Endothelial cell of umbilical vein (primary cell): ENCODE results near the gene GIT2. TPM values are rescaled to one million over a fixed set of nuclear protein-coding genes. Genes with fewer than 3 reads are reported as not detected.

Experiments
- BruUV-seq: library from RNA; stranded (reverse); fragments of 400-500 nt; replicated peaks from 2 replicates; lab custom pipeline; 2021; lab: Mats Ljungman, UMichigan
- CTCF ChIA-PET: fragments of 300-600, 350-600 bp; sonication (Branson Sonifier 250); formaldehyde crosslinking; loops from one replicate; lab custom pipeline; 2021; ENCODE audit warnings: antibody characterized with exemption, inconsistent platforms; lab: Charles Lee
- POLR2A ChIA-PET: fragments of 300-600, 350-600 bp; sonication (Branson Sonifier 250); formaldehyde crosslinking; loops from one replicate; lab custom pipeline; 2021; ENCODE audit warnings: antibody characterized with exemption, inconsistent platforms; lab: Charles Lee
- DNase-seq: peaks from one replicate; pipeline ENCODE4 v3.0.0-alpha.2; 2011; ENCODE audit warnings: low read depth, low spot score
- FAIRE-seq: peaks from 2 replicates; lab custom pipeline; 2011; peaks lifted over from hg19 to GRCh38; lab: Jason Lieb, UNC
- H2AFZ ChIP-seq: 2 replicates; pipeline ENCODE4 v1.6.0; 2012; ENCODE audit warnings: low read depth, low read length, control low read depth, inconsistent platforms
- H3K27ac ChIP-seq: 2 replicates; pipeline ENCODE4 v1.5.1; 2011; ENCODE audit warnings: low read depth, mild to moderate bottlenecking, control low read depth, low read length, moderate library complexity; ENCODE audit not compliant: insufficient read depth
- H3K27me3 ChIP-seq, 2 experiments: 2 replicates each; pipeline versions ENCODE4 v1.6.0 to v1.6.1; 2011; ENCODE audit warnings: low read length in 2 of 2, mixed read lengths in 1 of 2; ENCODE audit not compliant: control insufficient read depth in 2 of 2, insufficient read depth in 2 of 2
- H3K36me3 ChIP-seq, 2 experiments: 2 replicates in 1 of 2; 3 replicates in 1 of 2; pipeline ENCODE4 v1.5.1; 2011; ENCODE audit warnings: low read length in 2 of 2, mild to moderate bottlenecking in 1 of 2, moderate library complexity in 1 of 2; ENCODE audit not compliant: control insufficient read depth in 2 of 2, insufficient read depth in 2 of 2; ENCODE audit errors: extremely low read depth in 1 of 2
- H3K4me1 ChIP-seq: 3 replicates; pipeline ENCODE4 v1.5.1; 2011; ENCODE audit warnings: mild to moderate bottlenecking, low read length; ENCODE audit not compliant: control insufficient read depth, insufficient read depth; ENCODE audit errors: extremely low read depth
- H3K4me2 ChIP-seq: 2 replicates; pipeline ENCODE4 v1.6.1; 2011; ENCODE audit warnings: low read length, control low read depth, mixed read lengths; ENCODE audit not compliant: insufficient read depth
- H3K4me3 ChIP-seq, 3 experiments: fragments of 200-600 bp in 1 of 3; sonication (generic), shearing (Covaris generic) in 1 of 3; replicated peaks in 1 of 3; 2 replicates each; pipeline ENCODE4 v1.5.1; 2011 to 2016; ENCODE audit warnings: control low read depth in 3 of 3, low read length in 3 of 3, mild to moderate bottlenecking in 2 of 3, inconsistent platforms in 1 of 3, low read depth in 1 of 3, moderate library complexity in 1 of 3; ENCODE audit not compliant: insufficient read depth in 1 of 3
- H3K79me2 ChIP-seq: 2 replicates; pipeline ENCODE4 v1.6.0; 2012; ENCODE audit warnings: low read length, inconsistent platforms; ENCODE audit not compliant: control insufficient read depth, insufficient read depth
- H3K9ac ChIP-seq: replicated peaks from 2 replicates; pipeline ENCODE3; 2011; ENCODE audit warnings: low read length, control low read depth; ENCODE audit not compliant: insufficient read depth; ENCODE audit errors: extremely low read depth
- H3K9me1 ChIP-seq: replicated peaks from 3 replicates; pipeline ENCODE4 v1.6.0; 2011; ENCODE audit warnings: mild to moderate bottlenecking, low read length; ENCODE audit not compliant: control insufficient read depth, insufficient read depth; ENCODE audit errors: extremely low read depth
- H3K9me3 ChIP-seq: replicated peaks from 2 replicates; pipeline ENCODE4 v1.5.1; 2012; ENCODE audit warnings: low read length, inconsistent platforms; ENCODE audit not compliant: control insufficient read depth, insufficient read depth
- H4K20me1 ChIP-seq: replicated peaks from 2 replicates; pipeline ENCODE3; 2011; ENCODE audit warnings: mild to moderate bottlenecking, low read length; ENCODE audit not compliant: control insufficient read depth, insufficient read depth; ENCODE audit errors: extremely low read depth
- EZH2 ChIP-seq: IDR thresholded peaks from 2 replicates; pipeline ENCODE4 v1.6.1; 2012; ENCODE audit warnings: borderline replicate concordance, low read depth, mild to moderate bottlenecking, moderate library complexity, low read length, inconsistent platforms; ENCODE audit not compliant: severe bottlenecking
- FOS ChIP-seq: IDR thresholded peaks from 2 replicates; pipeline ENCODE4 v1.6.1; 2011; ENCODE audit warnings: mild to moderate bottlenecking, low read length, moderate library complexity, borderline replicate concordance; ENCODE audit not compliant: insufficient read depth
- GATA2 ChIP-seq: IDR thresholded peaks from 2 replicates; pipeline ENCODE4 v1.7.0; 2011; ENCODE audit warnings: low read depth, mild to moderate bottlenecking, moderate library complexity, mixed read lengths, low read length; ENCODE audit not compliant: insufficient read length, insufficient read depth
- MAX ChIP-seq: IDR thresholded peaks from 2 replicates; pipeline ENCODE4 v1.6.1; 2011; ENCODE audit not compliant: insufficient read depth, insufficient read length
- MYC ChIP-seq: IDR thresholded peaks from one replicate; pipeline ENCODE4 v1.6.1; 2011; ENCODE audit warnings: mild to moderate bottlenecking, low read depth, low read length
- POLR2A ChIP-seq: IDR thresholded peaks from 2 replicates; pipeline ENCODE4 v1.6.1; 2012; ENCODE audit warnings: low read depth, mild to moderate bottlenecking, control low read depth, low read length
- POLR2AphosphoS5 ChIP-seq: IDR thresholded peaks from 2 replicates; pipeline ENCODE4 v1.6.1; 2012; ENCODE audit warnings: low read depth, mild to moderate bottlenecking, control low read depth, low read length, moderate library complexity; ENCODE audit not compliant: insufficient read depth
- dilution Hi-C: fragments of 300-500 bp; cut with MboI; formaldehyde crosslinking; loops from one replicate; pipeline ENCODE4 v1.15.0; 2019; ENCODE audit warnings: low sequenced_read_pairs; ENCODE audit not compliant: extremely low pct_ligation_motif_present
- intact Hi-C: fragments of 100-400 bp; cut with micrococcal nuclease; formaldehyde crosslinking; loops from one replicate; pipeline ENCODE4 v1.10.0; 2022
- polyA plus RNA-seq, 4 experiments: library from polyadenylated mRNA; depleted of rRNA in 3 of 4; stranded (reverse) in 3 of 4; unstranded in 1 of 4; fragments of >200 nt; gene quantifications; 2 replicates each; pipeline versions ENCODE4 v1.2.1 to v1.2.3, GENCODE V29; 2011 to 2012; ENCODE audit warnings: missing spikeins in 1 of 4
- total RNA-seq: library from RNA; stranded (reverse); gene quantifications from 2 replicates; pipeline ENCODE4 v1.2.3, GENCODE V29; 2021
- TF ChIP-seq, protein P1 (sequence below), 2 donors: IDR thresholded peaks; 1 replicate in 1 of 2; 2 replicates in 1 of 2; pipeline ENCODE4 v1.5.1; 2011; ENCODE audit warnings: low read length in 2 of 2, mild to moderate bottlenecking in 2 of 2, moderate library complexity in 2 of 2, control low read depth in 1 of 2, inconsistent platforms in 1 of 2, low read depth in 1 of 2; ENCODE audit not compliant: insufficient read depth in 1 of 2; ENCODE audit errors: extremely low read depth in 1 of 2

Gene GIT2
- total and polyA plus RNA-seq, 2 donors (not counting 3 experiments of a cell fraction or from before 2014, with no cell fraction given) = 37.3 to 77.2 TPM

DNA sequence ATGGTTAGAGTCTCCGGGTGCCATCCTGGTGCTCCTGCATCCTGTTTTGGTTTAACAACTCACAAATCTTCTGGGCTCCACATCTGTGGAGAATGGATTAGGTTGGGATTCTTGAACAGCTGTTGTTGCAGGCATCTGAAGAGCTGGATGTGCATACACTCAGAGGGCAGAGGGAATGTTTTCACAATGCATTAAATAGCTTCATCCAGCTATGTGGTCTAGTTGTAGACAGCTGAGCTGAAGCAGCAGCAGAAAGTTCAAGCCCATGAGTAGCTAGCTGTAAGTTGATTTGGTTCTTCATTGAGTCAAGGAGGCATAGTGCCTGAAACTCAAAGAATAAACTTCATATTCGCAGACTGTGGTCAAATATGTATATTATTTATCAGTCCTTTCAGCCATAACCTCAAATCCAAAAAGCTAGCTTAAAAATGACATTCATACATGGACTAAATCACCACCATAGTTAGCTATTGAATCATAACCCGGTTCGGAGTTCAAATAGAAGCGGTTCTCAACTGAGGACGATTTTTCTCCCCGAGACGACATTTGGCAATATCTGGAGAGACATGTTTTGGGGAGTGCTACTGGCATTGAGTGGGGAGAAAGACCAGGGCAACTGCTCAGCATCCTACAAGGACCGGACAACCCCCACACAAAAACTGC is 2.2 kb upstream of the GIT2 start:
- no TSS peak for BruUV-seq
- peaks cover 34% of the 10 kb centered on the region for H3K4me1 ChIP-seq
- DNase-seq (peak; percentile 11), FAIRE-seq (no peak)
- peak overlapping the region; percentile 98 for H3K9ac ChIP-seq
- peak overlapping the region; percentile 89 for H3K4me2 ChIP-seq
- H3K27me3 ChIP-seq = no peaks in the 10 kb centered on the region
- no peaks in the 10 kb centered on the region for H4K20me1 ChIP-seq
- no peaks in the 10 kb centered on the region for H3K9me3 ChIP-seq
- no peaks in the 10 kb centered on the region for H3K9me1 ChIP-seq
- no peaks in the 10 kb centered on the region for H3K36me3 ChIP-seq
- intact Hi-C loops (loop anchor here (5.0 kb wide), 1 partner anchor 51 kb away; no protein-coding TSS in a partner anchor), dilution Hi-C loops (no loop called here)
- H3K27ac ChIP-seq = no peak overlapping the region
- peaks cover 28% of the 10 kb centered on the region for H3K79me2 ChIP-seq
- POLR2A ChIA-PET = no interaction called here
- peak overlapping the region; percentile 99 for H2AFZ ChIP-seq
- peak overlapping the region in 2 of 3 experiments; percentile 64 to 65 for H3K4me3 ChIP-seq
- TF ChIP-seq GATA2 = no peak
- TF ChIP-seq MYC = no peak
- no peak for TF ChIP-seq POLR2A
- TF ChIP-seq MAX = no peak
- TF ChIP-seq, protein P1, sequence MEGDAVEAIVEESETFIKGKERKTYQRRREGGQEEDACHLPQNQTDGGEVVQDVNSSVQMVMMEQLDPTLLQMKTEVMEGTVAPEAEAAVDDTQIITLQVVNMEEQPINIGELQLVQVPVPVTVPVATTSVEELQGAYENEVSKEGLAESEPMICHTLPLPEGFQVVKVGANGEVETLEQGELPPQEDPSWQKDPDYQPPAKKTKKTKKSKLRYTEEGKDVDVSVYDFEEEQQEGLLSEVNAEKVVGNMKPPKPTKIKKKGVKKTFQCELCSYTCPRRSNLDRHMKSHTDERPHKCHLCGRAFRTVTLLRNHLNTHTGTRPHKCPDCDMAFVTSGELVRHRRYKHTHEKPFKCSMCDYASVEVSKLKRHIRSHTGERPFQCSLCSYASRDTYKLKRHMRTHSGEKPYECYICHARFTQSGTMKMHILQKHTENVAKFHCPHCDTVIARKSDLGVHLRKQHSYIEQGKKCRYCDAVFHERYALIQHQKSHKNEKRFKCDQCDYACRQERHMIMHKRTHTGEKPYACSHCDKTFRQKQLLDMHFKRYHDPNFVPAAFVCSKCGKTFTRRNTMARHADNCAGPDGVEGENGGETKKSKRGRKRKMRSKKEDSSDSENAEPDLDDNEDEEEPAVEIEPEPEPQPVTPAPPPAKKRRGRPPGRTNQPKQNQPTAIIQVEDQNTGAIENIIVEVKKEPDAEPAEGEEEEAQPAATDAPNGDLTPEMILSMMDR (IDR thresholded peaks at IDR 0.05; ENCODE audit: extremely low read depth in 1 of 2, insufficient read depth in 1 of 2, low read depth in 1 of 2, low read length in 2 of 2) = no peak
- TF ChIP-seq FOS = no peak
- no peak for TF ChIP-seq POLR2AphosphoS5
- TF ChIP-seq EZH2 = no peak
- CTCF ChIA-PET = interaction anchor here (0.5 kb wide), 1 partner anchor 20 kb away, joined by 3 read pairs; no protein-coding TSS in a partner anchor
